DOHH2 (cell line): ENCODE results near the gene ANKRD33.

Experiments
- H3F3A ChIP-seq: fragments of 200-600 bp; sonication (generic), shearing (Covaris generic); 2 replicates; pipeline ENCODE4 v1.6.0; 2016; ENCODE audit warnings: antibody characterized with exemption, mild to moderate bottlenecking; ENCODE audit not compliant: control insufficient read depth, insufficient read depth
- H3K27ac ChIP-seq: fragments of 200-600 bp; sonication (generic); 2 replicates; pipeline ENCODE4 v1.5.1; 2014; ENCODE audit warnings: low read depth, mild to moderate bottlenecking, low read length, moderate library complexity
- H3K27me3 ChIP-seq: fragments of 200-600 bp; sonication (generic); 2 replicates; pipeline ENCODE4 v1.6.1; 2014; ENCODE audit warnings: mild to moderate bottlenecking, low read length, mixed read lengths; ENCODE audit not compliant: control insufficient read depth
- H3K36me3 ChIP-seq: fragments of 200-600 bp; sonication (generic); 2 replicates; pipeline ENCODE4 v1.6.1; 2014; ENCODE audit warnings: mild to moderate bottlenecking, low read length, moderate library complexity, mixed read lengths; ENCODE audit not compliant: control insufficient read depth
- H3K4me1 ChIP-seq: fragments of 200-600 bp; sonication (generic); 2 replicates; pipeline ENCODE4 v1.6.1; 2014; ENCODE audit warnings: mild to moderate bottlenecking, low read length, mixed read lengths; ENCODE audit not compliant: control insufficient read depth
- H3K4me2 ChIP-seq: fragments of 200-600 bp; sonication (generic); 2 replicates; pipeline ENCODE4 v1.6.0; 2014; ENCODE audit warnings: mild to moderate bottlenecking, low read length, moderate library complexity
- H3K4me3 ChIP-seq: fragments of 200-600 bp; sonication (generic); 2 replicates; pipeline ENCODE4 v1.5.1; 2014; ENCODE audit warnings: mild to moderate bottlenecking, low read length, mixed read lengths
- H3K79me2 ChIP-seq: fragments of 200-600 bp; sonication (generic); 2 replicates; pipeline ENCODE4 v1.6.1; 2014; ENCODE audit warnings: mild to moderate bottlenecking, low read length, mixed read lengths; ENCODE audit not compliant: control insufficient read depth
- H3K9me2 ChIP-seq: fragments of 200-600 bp; sonication (generic); replicated peaks from 2 replicates; pipeline ENCODE4 v1.6.1; 2014; ENCODE audit warnings: mild to moderate bottlenecking, low read length, mixed read lengths; ENCODE audit not compliant: control insufficient read depth
- H3K9me3 ChIP-seq: fragments of 200-600 bp; sonication (generic); 2 replicates; pipeline ENCODE4 v1.6.1; 2014; ENCODE audit warnings: antibody characterized with exemption, low read length, mixed read lengths; ENCODE audit not compliant: control insufficient read depth, insufficient read depth
- H4K20me1 ChIP-seq: fragments of 200-600 bp; sonication (generic); 2 replicates; pipeline ENCODE4 v1.6.0; 2014; ENCODE audit warnings: low read depth, mild to moderate bottlenecking, antibody characterized with exemption, low read length, moderate library complexity; ENCODE audit not compliant: control insufficient read depth, insufficient read depth
- CTCF ChIP-seq: fragments of 200-600 bp; sonication (generic); IDR thresholded peaks from one replicate; pipeline ENCODE4 v1.5.1; 2014; ENCODE audit warnings: antibody characterized with exemption, mild to moderate bottlenecking, low read depth, low read length; ENCODE audit not compliant: poor library complexity, severe bottlenecking
- EZH2phosphoT487 ChIP-seq: fragments of 200-600 bp; sonication (generic); IDR thresholded peaks from 2 replicates; pipeline ENCODE4 v1.6.1; 2017; ENCODE audit warnings: borderline replicate concordance, mild to moderate bottlenecking, antibody characterized with exemption, low read length, moderate library complexity, mixed read lengths

ANKRD33 gene

GRCh38 chr12:51938726-51939125 is 50.8 kb downstream of the ANKRD33 start:
- Histone ChIP-seq H3K4me2 (no peak overlapping the region), H3K27ac (no peak overlapping the region), H3K9me2 (no peaks in the 10 kb centered on the region), H3K36me3 (no peaks in the 10 kb centered on the region), H3K79me2 (no peaks in the 10 kb centered on the region), H3K4me1 (no peaks in the 10 kb centered on the region), H3K4me3 (no peak overlapping the region), H3K27me3 (peaks cover 25% of the 10 kb centered on the region), H3F3A (no peaks in the 10 kb centered on the region), H3K9me3 (0 out of 2 replicates have a peak, but pooled peaks cover 5% of the 10 kb centered on the region), H4K20me1 (no peaks in the 10 kb centered on the region; the same call in 1 of the 2 replicates)
- TF ChIP-seq EZH2phosphoT487: no peak
- no peak for TF ChIP-seq CTCF

- H3K79me2 ChIP-seq: no peaks in the 10 kb centered on the region
- H3K27me3 ChIP-seq: peaks cover 18% of the 10 kb centered on the region
- H3K4me1 ChIP-seq: no peaks in the 10 kb centered on the region
- no peaks in the 10 kb centered on the region for H3K9me2 ChIP-seq
- peaks cover 21% of the 10 kb centered on the region for H3K9me3 ChIP-seq
- no peak overlapping the region for H3K4me2 ChIP-seq
- H3F3A ChIP-seq: no peaks in the 10 kb centered on the region
- H3K36me3 ChIP-seq: no peaks in the 10 kb centered on the region
- no peak overlapping the region for H3K4me3 ChIP-seq
- no peaks in the 10 kb centered on the region; the same call in 1 of the 2 replicates for H4K20me1 ChIP-seq
- TF ChIP-seq CTCF (no peak), EZH2phosphoT487 (no peak)
- H3K27ac ChIP-seq: no peak overlapping the region
These were observed 53.2 kb downstream of the ANKRD33 start for GRCh38 chr12:51941011-51941581.
